Activated CD4-positive, alpha-beta T cell treated with anti-CD3 and anti-CD28 coated beads, Interleukin-2, amount 50 U/mL, for 4 hours (primary cell): ENCODE data around the gene PRKN.
"Not testable (repeated sequence)": the region's sequence is repeated elsewhere in the genome, so short reads cannot be mapped to it uniquely, and the experiment has no call there.

ENCODE experiments used
- DNase-seq, 2 experiments: peaks; one replicate each; pipeline ENCODE4 v3.0.0-alpha.2; 2020

The PRKN gene

DNA sequence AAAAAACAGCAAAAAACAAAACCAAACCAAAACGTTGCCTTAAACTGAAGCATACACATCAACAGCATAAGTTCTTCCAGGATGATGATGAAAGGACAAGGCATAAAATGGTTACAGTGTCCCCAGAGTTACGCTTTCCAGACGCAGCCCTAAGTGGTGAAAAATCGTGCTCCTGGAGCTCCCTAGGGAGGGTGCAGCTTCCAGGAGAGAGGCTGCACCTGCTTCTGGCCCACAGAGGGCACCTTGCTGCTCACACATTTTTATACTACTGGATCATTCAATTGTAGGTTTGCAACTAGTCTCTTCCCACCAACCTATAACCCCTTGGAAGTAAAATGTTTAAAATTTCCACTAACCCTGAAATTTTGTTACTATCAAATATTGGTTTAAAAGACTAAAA, 115.0 kb downstream of the PRKN start:
- no peak for DNase-seq

DNA sequence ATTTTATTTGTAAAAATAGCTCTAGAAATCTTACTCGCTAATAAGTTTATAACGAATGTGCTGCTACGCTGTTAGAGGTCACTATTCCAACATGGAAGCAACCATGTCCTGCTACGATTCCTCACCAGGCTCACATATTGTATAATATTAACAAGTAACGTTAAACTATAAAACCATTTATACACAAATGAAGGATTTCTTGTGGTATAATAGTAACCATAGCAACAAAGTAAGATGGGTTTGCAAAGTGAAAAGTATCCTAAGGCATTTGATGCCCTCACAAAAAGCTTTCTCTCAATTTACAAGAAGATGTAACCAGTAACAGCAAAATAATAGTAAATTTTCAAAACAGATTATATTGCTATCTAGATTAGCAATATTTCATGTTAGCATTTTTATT, 117.2 kb downstream of the PRKN start:
- DNase-seq, result no peak

- DNase-seq, result no peak
These were observed 121.7 kb downstream of the PRKN start for GRCh38 chr6:162605881-162606280.

DNA sequence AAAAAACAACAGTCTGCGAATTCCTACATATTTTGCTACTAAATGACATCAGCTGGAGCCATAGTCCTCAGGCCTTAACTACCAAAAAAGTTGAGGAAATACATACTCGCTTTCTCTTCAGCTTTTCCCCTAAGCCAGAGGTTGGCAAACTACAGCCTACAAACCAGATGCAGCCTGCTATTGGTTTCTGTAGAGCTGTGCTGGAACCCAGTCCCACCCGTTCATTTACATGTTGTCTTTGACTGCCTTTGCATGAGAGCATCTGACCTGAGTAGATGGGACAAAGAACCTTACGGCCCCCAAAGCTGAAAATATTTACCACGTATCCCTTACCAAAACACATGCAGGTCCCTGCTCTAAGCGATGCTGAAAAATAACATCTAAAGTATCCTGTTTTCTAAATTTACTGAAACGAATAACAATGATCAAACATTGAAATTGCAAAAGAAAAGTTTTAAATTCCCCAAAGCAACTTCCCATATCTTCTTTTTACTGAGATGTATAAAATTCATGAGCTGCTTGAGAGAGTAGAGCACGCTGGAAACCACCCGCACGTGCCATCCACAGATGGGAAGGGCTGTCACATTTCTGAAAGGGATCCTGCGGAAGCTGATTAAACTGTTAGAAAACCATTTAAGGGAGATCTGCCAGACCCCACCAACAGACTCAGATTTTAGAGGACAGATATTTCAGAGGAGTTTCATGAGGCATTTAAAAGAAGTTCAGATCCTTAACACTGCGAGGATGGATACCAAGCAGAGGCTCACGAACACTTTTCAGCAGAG, 124.1 kb downstream of the PRKN start:
- DNase-seq, result no peak

DNA sequence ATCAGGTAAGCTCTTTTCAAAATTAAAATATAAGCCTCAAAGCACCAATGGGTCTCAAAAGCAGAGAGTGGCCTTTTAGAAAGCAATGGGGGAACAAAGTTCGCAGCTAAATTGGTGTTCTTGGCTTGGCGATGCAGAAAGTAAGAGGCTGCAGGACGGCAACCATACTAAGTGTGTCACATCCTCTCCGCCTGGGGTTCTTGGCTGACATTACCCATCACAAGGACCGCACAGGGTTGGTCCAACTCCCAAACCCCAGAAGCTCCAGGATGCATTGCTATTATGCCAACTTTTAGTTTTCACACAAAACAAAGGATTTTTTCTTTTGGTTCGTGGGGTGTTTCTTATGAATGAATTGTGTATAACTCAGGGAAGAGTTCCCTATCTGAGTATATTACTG, 124.8 kb downstream of the PRKN start:
- DNase-seq, result no peak

DNA sequence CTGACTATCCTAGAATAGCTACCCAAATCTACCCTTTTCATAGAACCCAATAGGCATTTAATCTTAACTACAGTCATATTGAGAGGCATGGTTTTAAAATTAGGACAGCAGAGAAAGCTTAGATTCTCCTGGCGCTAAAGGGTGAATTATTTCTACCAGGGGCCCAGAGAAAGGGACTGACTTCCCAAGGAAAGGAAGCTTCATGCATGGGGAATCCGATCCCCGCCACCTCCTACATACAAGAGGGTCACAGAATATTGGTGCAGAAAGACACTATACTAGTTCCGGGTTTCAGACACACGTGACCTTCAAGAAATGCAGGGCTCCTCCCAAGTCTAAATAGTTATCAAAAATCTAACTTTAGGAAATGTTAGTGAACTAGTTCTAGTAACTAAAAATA, 130.9 kb downstream of the PRKN start:
- DNase-seq, result no peak

DNA sequence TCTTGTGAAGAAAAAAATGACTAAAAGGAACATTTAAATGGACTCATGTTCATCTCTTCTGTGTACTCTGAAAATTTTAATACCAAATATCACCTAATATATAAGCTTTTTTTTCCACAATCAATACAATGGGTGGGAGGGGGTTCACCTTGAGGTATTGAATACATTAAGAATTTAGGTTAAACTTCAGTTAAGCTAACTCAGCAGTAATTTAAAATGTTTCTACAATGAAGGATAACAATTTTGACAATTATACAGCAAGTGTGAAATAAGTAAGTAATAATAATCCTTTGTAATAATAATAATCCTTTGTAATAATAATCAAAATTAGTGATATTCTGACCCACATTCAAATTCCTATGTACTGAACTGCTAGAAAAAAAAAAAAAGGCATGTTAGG, 136.0 kb downstream of the PRKN start:
- DNase-seq, result no peak

DNA sequence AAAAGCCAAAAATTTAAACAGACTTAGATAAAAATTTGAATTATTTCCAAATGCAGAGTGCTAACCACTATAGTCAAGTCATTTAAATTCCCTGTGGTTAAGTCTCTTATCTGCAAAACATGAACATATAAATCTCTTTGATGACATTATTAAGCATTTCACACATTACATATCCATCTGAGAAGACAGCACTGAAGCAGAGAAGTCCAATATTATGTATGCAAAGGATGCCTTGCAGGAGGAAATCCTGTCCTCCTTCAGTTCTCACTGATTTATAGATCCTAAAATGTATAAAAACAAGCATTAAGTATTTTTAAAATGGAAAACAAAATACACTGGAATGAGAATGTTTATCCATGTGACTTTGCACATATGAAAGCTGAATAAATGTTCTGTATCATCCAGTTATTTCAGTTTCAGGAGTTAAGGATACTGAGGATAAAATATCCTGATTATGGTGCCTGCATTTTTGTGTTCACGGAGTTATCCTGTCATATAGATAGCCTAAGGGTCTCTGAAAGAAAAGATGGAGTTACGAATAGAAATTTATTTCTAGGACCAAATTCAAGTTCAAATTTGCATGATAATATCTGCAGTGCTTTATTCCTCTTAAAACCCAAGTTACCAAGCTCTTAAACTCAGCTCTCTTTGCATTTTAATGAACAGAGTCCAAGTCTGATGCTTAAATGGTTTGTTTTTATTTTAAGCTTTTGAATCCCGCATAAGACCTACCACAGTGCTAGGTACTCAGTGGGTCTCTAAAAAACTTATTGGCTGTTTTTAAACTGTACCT, 145.4 kb downstream of the PRKN start:
- no peak for DNase-seq

- DNase-seq, result no peak
These were observed 146.9 kb downstream of the PRKN start for GRCh38 chr6:162580619-162581018.

GRCh38 chr6:162576016-162576415, 151.6 kb downstream of the PRKN start:
- DNase-seq, result no peak

DNA sequence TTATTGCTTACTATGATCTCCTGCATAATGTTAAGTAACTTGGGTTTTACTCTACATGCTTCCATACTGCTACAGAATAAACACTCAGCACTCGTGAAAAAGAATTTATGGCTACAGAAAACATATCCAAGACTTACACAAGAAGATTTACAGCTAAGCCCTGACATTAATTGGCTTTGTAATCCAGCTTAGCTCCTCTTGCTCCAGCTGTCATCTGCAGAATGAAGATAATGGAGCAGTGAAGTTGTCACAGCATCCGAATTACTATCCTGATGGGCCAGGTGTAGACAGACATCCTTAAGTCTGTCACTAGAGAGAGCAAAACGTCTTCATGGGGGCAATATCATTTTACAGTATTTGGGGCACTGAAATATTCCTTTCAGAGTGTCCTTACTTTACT, 155.3 kb downstream of the PRKN start:
- DNase-seq, result no peak

DNA sequence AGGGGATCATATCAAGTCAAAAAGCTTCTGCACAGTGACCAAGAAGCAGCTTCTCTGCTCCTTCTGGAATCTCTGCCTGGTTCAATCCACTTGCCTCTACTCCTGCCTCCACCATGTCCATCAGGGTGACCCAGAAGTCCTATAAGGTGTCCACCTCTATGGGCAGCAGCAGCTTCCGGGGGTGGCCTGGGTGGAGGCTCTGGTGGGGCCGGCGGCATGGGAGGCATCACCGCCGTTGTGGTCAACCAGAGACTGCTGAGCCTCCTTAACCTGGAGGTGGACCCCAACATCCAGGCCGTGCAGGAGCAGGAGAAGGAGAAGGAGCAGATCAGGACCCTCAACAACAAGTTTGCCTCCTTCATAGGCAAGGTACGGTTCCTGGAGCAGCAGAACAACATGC, 159.3 kb downstream of the PRKN start:
- no peak for DNase-seq

GRCh38 chr6:162562041-162562440, 165.5 kb downstream of the PRKN start:
- DNase-seq, result no peak

DNA sequence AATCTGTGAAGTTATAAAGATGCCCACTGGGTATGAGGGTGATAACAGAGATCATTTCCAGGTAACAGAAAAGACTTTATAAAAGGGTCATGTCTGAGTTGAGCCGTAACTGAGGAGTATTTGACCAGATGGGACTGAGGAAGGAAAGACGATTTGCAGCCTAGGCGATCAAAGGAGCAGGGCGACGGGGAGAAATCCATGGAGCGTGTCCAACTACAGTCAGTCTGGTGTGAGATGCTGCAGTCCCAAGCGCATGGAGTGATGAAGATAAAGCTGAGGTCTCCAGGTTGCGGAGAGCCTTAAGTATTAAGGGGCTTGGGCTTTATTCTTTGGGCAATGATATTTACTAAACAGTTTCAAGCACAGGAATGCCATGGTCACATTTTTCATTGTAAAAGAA, 166.7 kb downstream of the PRKN start:
- DNase-seq, result no peak

DNA sequence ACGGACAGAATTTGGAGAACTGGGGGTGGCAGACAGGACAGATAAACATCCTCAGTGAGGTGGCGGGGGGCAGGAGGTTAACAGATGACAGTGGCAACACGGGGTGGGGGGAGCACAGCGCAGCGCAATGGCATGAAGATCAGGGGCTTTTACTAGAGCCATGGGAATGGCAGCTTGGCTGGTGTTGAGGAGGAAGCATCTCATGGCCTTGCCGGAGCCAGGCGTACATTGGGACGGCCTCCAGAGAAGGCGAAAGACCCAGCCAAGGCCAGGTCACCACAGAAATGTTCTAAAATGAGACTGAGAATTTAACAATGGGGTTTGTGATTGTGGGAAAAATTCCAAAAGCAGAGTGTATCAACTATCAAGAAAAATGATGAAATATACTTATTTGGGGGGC, 173.0 kb downstream of the PRKN start:
- DNase-seq, result no peak

- no peak for DNase-seq
These were observed 180.7 kb downstream of the PRKN start for GRCh38 chr6:162546905-162547304.

- no peak for DNase-seq
These were observed 184.3 kb downstream of the PRKN start for GRCh38 chr6:162543221-162543620.

DNA sequence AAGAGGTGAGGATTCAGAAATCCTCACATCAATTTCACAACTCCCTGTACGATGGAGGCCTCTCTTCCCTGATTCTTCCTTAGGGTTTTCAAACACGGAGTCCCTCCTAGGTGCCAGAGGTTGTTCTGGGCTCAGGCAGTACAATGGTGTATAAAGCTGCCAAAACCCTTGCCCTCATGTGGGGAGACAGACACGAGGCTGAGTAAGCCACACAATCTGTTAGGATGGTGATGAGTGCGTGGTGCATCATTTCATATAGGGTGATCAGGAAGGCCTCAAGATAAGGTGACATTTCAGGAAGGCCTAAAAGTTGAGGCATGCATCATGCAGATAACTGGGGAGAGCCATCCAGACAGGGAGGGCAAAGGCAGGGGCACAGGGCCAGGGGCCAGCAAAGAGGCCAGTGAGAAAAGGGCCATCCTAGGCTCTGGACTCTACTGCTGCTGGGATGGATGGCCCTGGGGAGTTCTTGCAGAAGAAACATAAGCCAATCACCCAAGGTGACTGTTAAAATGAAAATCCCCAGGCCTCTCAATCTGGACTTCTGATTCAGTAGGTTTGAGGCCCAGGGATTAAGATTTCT, 186.5 kb downstream of the PRKN start:
- DNase-seq, result no peak

DNA sequence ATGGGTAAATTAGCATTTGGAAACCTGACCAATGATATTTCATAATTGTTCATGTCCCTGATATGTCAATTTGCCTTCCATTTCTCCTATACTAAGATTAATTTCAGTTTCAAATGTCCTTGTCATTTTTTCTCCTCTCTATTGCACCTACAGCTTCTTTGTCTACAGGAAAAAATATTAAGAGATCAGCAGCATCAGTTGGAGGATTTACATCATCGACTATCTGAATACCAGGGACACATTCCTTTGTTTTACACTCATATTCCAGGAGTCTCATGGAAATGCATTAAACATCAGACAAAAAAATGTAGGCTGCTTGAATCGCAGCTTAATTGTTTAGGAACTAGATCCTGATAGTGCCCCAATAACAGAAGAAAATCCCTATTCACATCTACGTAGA, 188.2 kb downstream of the PRKN start:
- DNase-seq, result no peak

- no peak for DNase-seq
These were observed 188.9 kb downstream of the PRKN start for GRCh38 chr6:162538643-162539064.

- no peak for DNase-seq
These were observed 194.6 kb downstream of the PRKN start for GRCh38 chr6:162533009-162533400.

DNA sequence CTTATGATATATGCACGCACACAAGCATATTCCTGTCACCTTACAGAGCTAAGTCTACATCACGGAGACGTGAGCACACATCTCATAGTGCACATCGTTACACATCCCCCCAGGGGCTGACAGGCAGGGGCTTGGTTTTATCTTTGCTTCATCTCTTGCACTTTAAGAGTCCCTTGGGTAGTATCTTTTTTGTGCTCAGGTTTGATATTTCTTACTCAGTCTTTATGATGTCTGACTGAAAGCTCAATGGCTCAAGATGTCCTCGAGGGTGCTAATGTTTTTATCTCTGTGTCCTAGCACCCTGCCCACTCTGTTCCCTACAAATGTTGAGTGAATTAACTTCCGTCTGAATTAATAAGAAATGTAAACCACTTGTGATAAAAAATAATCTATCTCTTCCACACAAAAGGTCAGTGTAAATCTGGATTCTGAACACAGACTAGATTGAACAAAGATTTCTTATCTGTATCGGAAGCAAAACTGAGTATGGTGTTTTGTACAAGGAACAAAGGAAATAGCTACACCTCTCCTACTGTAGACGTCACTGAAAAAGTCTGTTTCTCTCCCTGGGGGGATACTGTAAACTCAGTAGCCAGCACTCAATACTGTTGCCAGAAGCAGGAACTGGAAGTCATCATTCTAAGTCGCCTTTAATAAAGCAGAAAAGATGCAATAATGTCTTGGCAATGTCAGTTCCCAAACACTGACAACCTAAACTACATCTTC, 195.1 kb downstream of the PRKN start:
- DNase-seq, result no peak

DNA sequence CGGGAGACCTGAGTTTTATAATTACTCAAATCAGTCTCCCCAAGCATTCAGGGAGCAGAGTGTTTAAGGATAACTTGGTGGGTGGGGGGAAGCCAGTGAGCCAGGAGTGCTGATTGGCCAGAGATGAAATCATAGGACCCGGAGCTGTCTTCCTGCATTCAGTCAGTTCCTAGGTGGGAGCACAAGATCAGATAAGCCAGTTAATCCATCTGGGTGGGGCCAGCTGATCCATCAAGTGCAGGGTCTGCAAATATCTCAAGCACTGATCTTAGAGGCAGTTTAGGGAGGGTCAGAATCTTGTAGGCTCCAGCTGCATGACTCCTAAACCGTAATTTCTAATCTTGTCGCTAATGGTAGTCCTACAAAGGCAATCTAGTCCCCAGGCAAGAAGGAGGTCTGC, 196.2 kb downstream of the PRKN start:
- not testable (repeated sequence) for DNase-seq
